HG03159 (cell line): Measurements from ENCODE around the gene MAPK8IP3.
"Not testable (repeated sequence)": the region's sequence is repeated elsewhere in the genome, so short reads cannot be mapped to it uniquely, and the experiment has no call there.

ENCODE experiments used
- ATAC-seq: cut with Tn5 transposase; IDR thresholded peaks from one replicate; pipeline ENCODE4 v1.9.1; 2021; ENCODE audit warnings: mild to moderate bottlenecking, moderate library complexity; ENCODE audit not compliant: unreplicated experiment

Gene MAPK8IP3

DNA sequence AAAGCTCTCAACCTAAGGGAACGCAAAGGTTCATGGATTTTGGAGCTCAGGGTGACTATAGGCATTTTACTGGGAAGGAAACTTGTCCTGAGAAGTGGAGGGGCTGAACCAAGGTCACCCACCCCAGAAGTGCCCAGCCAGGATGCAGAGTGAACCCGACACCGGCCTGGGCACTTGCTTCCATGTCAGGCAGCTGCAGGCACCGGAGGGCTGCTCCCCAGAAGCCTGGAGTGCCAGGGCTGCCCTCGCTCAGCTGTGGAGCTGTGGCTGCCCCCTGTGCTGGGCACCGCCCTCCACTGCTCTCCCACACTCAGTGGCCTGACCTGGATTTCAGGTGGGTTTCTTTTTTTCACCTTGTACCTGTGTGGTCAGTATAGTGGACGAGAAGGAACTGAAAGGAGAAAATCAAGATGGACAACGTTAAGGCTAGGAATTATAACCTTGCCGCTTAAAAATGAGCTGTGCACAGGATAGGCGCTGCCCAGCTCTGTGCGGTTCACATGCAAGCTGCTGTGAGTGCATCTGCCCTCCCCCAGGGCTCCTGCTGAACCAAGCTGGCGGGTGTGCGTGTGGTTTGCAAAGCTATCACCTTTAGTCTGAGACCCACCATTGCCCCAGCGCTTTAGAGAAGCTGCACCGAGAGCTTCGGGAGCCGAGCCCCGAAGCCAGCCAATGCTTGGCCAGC lies 2.2 kb downstream of the MAPK8IP3 start:
- ATAC-seq, result no peak

DNA sequence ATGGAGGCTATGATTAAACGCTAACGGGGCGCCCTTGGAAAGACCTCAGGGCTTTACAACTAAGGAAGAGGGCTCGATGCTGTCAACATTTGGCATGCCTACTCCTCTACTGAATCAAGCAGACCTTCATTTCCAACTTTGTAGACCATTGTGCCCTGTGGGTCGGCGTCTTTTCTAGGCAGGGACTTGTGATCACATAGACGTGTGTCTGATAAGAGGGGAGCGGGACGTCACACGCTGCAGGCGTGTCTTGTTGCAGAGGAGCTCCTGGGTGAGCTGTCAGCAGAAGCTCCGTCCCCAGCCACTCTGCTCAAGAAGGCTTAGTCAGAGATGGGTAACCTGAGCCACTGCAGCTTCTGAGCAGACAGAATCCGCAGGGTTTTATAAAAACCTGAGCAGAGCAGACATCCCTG lies 2.8 kb downstream of the MAPK8IP3 start:
- no peak for ATAC-seq

DNA sequence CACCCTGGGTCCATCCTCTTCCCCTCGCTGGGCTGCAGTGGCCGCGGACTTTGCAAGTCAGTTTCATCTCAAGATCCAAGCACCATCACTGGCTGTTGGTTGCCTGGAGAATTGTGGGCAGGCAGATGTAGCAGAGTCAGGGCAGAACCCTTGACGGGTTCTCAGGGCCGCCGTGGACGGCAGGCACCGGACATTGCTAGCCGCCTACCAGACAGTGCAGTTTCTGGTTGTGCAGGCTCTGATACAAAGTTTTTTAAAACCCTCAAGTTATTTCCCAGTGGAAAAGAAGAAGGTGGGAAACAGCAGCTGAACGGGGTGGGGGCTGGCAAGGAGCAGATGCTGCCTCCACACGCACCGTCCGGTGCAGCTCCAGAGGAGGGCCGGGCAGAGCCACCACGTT lies 3.4 kb downstream of the MAPK8IP3 start:
- no peak for ATAC-seq

DNA sequence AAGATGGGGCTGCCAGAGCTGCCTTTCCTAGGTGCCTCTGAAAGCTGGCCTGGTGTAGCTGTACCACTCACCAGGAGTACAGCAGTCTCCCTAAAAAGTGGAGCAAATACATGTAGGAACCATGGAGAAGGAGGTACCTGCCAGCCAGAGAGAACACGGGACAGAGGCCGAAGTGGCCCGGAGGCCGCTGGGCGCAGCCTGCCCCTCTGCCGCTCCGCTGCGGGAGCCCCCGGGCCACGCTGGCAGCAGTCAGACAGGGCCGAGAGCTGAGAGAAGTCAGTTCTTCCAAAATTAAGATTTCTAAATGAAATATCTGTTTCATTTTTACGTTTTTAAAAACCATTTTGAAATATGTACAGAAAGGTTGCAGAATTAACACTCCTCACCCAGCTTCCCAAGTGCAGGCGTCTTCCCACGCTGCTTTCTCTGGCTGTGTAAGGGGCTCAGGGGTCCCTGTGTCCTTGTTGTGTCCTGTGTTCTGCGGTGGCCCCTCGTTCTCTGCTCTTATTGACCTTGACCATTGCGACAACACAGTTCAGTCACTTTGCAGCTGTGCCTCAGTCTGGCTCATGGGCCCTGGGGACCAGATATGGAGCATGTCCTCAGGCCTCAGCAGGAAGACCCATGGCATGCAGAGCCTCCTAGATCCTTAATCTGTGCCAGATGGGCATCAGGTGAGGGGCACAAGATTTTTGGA lies 5.0 kb downstream of the MAPK8IP3 start:
- no peak for ATAC-seq

DNA sequence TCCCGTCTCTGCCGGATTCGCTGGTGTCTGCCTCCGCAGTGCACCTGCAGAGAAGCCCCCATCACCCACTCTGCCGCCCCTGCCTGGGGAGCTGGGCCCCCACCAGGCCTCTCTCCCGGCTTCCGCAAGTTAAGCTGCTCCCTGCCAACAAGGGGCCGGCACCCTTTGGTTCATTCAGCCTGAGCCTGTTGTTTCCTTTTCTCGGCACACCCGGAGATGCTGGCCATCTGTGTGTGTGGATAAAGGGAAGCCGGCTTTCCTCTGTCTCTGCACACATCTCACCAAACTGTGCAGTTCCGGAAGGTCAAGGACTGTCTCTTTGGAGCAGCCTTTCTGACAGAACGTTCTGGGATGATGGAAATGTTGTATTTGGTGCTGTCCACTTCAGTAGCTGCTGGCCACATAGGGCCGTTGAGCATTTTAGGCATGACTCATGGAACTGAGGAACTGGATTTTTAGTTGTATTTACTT lies 6.8 kb downstream of the MAPK8IP3 start:
- no peak for ATAC-seq

DNA sequence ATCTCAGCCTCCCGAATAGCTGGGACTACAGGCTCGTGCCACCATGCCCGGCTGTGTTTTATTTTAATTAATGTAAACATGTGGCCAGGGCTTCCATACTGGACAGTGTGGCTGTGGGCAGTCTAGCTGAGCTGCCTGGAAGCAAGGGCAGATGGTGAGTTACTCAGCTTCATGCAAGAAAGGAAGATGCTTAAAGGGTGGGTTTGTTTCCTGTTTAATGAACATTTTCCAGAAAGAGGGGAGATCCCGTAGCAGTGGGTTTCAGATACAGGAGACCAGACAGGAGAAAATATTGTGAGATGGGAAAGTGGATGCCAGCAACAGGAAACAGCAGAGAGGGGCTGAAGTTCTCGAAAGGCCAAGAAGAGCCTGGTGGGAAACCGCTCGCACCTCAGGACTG lies 7.3 kb downstream of the MAPK8IP3 start:
- ATAC-seq, result no peak

DNA sequence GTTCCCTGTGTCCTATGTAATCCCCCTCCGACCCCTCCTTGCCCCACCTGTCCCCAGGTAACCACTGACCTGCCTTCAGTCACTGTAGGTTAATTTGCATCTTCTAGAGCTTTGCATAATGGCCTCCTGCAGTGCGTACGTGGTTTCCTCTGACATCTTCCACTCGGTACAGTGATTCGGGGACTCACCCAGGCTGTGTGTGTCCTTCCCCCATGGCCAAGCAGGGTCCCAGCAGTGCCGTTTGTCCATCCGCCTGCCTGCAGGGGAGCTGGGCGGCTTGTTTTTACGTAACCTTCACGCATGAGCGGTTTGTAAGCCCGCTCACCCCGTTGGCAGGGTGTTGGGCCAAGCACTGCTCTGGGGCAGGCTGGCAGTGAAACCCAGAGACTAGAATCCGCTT lies 7.9 kb downstream of the MAPK8IP3 start:
- ATAC-seq, result peak; percentile 70

DNA sequence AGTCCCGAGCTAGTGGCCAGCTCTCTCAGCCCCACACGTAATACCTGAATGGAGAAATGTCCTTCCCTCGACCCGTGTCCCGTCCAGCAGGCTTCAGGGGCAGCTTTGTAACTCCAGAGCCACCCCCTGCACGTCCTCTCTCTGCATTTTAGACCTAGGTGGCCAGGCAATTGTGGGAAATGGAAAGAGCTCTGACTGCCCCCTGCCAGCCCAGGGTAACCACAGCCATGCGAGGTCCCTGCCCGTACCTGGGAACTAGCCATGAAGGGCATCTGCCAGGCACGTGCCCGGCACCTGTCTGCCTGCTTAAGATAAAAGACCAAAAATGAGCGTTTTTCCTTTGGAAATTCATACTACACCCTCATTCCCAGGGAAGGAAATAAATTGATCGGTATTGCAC lies 9.2 kb downstream of the MAPK8IP3 start:
- no peak for ATAC-seq

DNA sequence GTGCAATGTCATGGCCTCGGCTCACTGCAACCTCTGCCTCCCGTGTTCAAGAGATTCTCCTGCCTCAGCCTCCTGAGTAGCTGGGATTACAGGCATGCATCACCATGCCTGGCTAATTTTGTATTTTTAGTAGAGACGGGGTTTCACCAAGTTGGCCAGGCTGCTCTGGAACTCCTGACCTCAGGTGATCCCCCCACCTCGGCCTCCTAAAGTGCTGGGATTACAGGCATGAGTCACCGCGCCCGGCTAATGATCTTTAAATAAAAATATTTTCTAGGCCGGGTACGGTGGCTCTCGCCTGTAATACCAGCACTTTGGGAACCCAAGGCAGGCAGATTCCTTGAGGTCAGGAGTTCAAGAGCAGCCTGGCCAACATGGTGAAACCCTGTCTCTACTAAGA lies 12.2 kb downstream of the MAPK8IP3 start:
- not testable (repeated sequence) for ATAC-seq

DNA sequence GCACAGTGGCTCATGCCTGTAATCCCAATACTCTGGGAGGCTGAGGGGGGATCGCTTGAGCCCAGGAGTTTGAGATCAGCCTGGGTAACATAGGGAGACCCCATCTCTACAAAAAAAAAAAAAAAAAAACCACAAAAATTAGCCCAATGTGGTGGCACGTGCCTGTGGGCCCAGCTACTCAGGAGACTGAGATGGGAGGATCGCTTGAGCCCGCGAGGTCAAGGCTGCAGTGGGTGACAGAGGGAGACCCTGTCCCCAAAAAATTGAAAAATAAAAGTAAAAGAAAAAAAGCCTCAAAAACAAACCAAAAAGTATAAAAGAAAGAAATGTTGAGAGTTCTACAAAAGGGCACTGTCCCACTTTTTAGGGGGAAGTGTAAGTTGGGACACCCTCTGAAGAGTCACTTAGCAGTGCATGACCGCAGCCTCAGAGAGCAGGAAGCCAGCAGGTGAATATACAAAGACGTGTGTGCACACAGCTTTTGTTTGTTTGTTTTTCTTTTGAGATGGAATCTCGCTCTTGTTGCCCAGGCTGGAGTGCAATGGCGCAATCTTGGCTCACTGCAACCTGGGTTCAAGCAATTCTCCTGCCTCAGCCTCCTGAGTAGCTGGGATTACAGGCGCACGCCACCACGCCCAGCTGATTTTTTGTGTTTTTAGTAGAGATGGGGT lies 13.7 kb downstream of the MAPK8IP3 start:
- not testable (repeated sequence) for ATAC-seq

DNA sequence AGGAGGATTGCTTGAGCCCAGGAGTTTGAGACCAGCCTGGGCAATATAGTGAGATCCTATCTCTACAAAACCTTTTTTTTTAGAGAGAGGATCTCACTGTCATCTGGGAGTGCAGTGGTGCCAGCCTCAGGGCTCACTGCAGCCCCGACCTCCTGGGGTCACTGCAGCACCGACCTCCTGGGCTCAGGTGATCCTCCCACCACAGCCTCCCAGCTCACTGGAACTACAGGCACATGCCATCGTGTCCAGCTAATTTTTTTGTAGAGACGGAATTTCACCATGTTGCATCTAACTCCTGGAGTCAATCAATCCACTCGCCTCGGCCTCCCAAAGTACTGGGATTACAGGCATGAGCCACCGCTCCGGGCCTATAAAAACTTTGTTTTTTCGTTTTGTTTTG lies 15.4 kb downstream of the MAPK8IP3 start:
- ATAC-seq, result no peak

DNA sequence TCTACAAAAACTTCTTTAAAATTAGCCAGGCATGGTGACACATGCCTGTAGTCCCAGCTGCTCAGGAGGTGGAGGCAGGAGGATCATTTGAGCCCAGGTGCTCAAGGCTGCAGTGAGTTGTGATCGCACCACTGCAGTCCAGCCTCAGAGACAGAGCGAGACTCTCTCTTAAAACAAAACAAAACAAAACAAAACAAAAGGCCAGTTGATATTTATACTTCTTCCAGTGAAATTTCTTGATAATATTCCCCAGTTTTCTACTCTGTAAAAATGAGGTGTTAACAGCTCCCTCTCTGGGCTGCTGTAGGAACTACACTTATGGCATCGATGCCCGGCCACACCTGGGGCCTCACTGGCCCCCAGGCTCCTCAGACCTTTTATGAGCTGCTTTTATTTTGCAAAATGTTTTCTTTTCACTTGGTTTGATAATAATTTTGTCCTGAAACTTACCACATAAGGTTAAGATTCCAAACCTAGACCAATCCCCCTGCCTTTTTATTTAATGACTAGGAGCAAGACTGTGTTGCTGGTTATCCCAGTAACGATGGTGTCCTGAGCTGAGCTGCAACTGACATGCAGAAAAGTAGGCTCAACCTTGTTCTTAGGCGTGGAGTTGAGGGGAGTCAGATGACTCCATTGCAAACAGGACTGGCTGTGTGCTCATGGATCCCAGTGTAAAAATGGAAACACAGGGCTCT lies 17.6 kb downstream of the MAPK8IP3 start:
- ATAC-seq, result no peak

DNA sequence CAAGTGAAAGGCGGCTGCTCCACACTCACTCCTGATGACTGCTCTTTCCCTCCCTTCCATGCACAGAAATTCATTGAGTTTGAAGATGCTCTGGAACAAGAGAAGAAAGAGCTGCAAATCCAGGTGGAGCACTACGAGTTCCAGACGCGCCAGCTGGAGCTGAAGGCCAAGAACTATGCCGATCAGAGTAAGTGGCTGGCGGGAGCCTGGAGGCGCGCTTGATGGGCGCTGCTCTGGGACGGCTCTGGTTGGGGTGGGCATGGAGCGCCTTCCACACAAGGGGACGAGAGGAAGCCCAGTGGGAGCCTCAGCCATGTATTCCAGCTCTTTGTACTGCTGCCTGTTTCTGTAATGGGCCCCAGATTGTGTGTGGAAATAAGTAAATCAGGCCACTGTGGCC lies 18.5 kb downstream of the MAPK8IP3 start:
- ATAC-seq, result no peak

DNA sequence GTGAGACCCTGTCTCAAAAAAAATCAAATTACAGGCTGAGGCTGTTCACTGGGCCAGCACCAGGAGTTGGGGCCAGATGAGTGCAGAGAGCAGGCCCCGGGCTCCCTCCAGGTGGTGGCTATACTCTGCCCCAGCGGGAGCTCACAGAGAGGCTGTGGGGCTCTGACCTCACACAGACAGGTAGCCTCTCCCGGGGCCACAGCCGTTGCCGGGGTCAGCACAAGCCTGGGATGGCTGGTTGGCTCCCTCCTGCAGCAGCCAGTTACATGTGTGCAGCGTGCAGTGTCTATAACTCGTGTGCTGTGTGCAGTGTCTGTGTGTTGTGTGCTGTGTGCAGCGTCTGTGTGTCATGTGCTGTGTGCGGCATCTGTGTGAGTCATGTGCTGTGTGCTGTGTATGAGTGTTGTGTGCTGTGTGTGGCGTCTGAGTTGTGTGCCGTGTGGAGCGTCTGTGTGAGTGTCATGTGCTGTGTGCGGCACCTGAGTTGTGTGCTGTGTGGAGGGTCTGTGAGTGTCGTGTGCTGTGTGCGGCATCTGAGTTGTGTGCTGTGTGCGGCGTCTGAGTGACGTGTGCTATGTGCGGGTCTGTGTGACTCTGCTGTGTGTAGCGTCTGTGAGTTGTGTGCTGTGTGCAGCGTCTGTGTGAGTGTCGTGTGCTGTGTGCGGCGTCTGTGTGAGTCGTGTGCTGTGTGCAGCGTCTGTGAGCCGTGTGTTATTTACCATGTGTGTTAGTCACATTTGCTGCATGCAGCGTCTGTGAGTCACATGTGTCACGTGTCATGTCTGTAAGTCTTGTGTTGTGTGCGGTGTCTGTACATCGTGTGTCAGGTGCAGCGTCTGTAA lies 20.9 kb downstream of the MAPK8IP3 start:
- ATAC-seq, result no peak

DNA sequence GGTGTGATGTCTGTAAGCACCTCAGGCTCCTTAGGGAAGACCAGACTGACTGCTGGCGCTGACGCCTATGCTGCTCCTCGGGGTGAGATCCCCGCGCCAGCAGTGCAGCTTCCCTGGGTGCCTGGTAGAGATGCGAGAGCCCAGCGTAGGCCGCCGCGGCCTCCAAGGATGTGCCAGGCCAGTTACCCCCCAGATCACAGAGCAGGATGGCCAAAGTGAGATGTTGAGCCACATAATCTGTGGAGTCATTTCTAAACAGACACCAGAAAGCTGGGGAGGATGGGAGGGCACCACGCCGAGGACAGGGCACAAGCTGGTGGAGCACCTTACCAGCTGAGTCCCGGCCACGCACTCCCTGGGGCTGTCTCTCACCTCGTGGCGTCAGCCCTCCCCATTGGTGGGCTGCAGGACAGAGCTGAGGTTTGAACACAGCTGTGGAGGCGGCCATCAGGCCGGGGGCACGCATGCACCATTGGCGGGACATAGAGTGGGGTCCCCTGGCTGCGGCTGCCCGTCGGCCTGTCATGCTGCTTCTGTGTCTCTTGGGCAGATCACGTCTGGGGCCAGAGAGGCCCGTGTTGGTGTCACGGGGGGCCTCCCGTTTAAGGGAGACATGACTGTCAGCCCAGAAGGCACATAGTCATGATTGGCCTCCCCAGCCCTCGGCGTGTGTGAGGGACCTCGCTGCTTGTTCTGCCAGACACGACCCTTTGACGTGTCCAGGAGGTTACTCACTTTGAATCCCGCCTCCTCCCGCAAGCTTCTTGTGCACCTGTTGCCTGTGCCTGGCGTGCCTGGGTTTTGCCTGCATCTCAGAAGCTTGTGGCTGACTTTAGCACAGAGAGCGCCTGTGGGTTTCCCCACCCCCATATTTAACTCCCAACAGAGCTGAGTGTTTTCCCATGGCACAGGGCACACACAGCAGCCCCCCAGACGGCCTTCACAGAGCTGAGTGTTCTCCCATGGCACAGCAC lies 21.9 kb downstream of the MAPK8IP3 start:
- ATAC-seq, result no peak

DNA sequence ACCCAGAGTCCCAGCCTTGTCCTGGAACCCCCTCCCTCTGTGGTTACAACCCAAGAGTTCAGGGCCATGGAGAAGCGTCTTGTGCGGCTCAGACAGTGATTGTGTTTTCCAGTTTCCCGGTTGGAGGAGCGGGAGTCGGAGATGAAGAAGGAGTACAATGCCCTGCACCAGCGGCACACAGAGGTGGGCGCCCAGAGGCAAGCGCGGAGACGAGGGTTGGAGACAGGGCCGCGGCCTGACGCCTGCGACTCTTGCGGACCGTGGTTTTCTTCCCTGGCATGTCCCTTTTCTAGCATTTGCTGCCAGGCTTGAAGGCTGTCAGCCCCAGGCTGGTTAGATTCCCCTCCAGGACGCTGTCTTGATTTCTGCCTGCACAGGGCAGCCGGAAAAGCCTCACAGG lies 23.0 kb downstream of the MAPK8IP3 start:
- ATAC-seq, result no peak

DNA sequence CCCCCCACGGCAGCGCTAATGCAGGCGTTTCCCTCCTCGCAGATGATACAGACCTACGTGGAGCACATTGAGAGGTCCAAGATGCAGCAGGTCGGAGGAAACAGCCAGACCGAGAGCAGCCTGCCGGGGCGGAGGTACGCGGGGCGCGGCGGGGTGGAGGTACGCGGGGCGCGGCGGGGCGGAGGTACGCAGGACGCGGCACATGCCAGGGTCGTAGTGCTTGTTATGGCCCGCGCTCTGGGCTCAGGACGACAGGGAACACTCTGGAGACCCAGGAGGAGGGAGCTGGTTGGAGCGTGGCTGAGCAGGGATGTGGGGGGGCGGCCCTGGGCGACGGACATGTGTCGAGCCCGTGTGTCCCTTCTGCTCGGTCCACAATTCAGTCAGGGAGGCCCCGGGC lies 23.4 kb downstream of the MAPK8IP3 start:
- no peak for ATAC-seq

DNA sequence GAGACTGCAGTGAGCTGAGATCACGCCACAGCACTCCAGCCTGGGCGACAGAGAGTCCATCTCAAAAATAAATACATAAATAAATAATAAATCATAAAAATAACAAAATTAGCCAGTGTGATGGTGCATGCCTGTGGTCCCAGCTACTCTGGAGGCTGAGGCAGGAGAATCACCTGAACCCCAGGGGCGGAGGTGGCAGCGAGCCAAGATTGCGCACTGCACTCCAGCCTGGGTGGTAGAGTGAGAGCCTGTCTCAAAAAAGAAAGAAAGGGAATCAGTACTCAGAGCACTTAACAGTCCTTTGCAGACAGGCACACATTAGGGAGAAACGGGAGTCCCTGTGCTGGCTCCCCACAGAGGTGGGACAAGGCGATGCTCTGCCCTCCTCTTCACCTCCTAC lies 25.1 kb downstream of the MAPK8IP3 start:
- no peak for ATAC-seq

DNA sequence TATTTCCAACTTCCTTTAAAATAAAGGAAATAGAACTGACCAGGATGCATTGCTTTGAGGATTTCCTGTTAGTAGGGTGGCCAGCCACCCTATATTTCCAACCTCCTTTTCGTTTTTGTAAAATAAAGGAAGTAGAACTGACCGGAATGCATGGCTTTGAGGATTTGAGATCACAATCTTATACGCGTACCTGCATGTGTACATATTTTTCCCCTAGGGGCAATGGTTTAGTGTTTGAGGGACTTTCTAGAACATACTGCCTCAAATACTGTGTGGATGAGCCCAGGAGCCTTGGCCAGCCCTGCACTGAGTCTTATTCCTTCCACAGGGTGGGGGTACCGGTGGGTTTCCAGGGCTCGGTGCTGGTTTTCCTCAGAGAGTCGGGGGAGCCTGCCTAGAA lies 25.6 kb downstream of the MAPK8IP3 start:
- ATAC-seq, result no peak
